ENCODE results near the gene FFAR2.
"Not testable (repeated sequence)": the region's sequence is repeated elsewhere in the genome, so short reads cannot be mapped to it uniquely, and the experiment has no call there.

FFAR2 gene

DNA sequence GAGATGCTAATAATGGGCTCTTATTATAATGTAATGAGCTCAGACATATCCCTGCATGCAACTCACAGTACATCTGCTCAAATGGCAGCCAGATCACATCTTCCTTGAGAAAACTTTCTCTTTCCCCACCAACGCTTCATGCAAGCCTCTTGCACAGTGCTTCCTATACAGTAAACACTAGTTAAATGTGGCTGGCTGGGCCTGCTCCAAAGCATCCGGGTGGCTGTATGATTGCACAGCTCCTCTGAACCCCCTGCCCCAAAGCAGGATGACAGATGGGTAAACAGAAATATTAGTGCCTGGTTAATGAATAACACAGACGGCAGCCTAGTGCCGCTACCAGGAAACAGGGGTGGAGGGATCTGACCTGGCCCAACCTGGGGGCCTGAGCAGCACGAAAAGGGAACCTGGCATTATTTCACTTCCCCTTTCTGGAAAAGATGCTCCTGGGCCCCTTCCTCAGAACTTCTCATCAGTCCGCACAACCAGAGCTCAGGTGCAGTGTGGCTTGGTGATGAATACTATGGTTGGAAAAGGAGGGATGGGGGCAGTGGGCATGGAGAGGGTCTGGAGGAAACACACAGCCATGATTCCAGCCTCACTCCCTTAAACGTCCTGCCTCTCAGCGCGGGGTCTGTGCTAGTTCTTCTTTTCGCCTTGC lies 10.8 kb downstream of the FFAR2 start:
- TF ChIP-seq, protein P1, sequence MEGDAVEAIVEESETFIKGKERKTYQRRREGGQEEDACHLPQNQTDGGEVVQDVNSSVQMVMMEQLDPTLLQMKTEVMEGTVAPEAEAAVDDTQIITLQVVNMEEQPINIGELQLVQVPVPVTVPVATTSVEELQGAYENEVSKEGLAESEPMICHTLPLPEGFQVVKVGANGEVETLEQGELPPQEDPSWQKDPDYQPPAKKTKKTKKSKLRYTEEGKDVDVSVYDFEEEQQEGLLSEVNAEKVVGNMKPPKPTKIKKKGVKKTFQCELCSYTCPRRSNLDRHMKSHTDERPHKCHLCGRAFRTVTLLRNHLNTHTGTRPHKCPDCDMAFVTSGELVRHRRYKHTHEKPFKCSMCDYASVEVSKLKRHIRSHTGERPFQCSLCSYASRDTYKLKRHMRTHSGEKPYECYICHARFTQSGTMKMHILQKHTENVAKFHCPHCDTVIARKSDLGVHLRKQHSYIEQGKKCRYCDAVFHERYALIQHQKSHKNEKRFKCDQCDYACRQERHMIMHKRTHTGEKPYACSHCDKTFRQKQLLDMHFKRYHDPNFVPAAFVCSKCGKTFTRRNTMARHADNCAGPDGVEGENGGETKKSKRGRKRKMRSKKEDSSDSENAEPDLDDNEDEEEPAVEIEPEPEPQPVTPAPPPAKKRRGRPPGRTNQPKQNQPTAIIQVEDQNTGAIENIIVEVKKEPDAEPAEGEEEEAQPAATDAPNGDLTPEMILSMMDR (IDR thresholded peaks at IDR 0.05; ENCODE audit: insufficient read depth, low read length, missing control alignments), result no peak
- ChIA-PET POLR2A (no interaction called here), CTCF (no interaction called here)
- DNase-seq (ENCODE audit: low read depth, low spot score), result no peak
- no peak overlapping the region for H3K4me3 ChIP-seq (ENCODE audit: low read depth, low read length)

DNA sequence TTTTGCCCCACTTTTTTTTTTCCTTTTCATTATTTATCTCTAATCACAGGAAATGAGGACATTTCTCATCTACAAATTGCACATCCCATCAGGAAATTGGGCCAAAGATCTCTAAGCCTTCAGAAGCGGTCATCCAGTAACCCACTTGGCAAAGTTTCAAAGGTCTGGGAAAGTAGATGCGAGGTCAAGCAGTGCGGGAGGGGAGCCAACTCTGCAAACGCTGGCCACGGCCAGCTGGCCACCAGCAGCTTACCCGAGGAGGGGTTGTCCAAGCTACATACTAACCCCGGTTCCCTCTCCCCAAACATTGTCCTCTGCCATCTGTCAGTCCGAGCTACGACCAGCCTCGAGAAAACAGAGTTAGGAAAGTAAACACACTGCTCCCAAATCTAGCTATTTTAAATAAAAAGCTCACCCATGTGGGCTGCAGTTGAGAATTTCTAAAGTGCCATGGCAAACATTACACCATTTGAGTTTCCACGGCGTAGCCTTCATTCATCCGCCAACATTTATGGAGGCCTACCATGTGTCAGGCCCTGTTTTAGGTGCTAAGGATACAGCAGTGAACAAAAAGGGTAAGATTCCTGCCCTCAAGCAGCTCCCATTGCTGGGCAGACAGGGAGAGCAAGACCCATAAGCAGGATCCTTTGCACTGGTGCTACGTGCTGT lies 11.5 kb downstream of the FFAR2 start:
- POLR2A ChIA-PET, result no interaction called here
- H3K4me3 ChIP-seq (ENCODE audit: low read depth, low read length), result no peak overlapping the region
- DNase-seq (ENCODE audit: low read depth, low spot score), result no peak
- TF ChIP-seq, protein P1 (IDR thresholded peaks at IDR 0.05; ENCODE audit: insufficient read depth, low read length, missing control alignments), result no peak
- CTCF ChIA-PET, result interaction anchor here (1.0 kb wide), 1 partner anchor 9 kb away, joined by 4 read pairs; no protein-coding TSS in a partner anchor

DNA sequence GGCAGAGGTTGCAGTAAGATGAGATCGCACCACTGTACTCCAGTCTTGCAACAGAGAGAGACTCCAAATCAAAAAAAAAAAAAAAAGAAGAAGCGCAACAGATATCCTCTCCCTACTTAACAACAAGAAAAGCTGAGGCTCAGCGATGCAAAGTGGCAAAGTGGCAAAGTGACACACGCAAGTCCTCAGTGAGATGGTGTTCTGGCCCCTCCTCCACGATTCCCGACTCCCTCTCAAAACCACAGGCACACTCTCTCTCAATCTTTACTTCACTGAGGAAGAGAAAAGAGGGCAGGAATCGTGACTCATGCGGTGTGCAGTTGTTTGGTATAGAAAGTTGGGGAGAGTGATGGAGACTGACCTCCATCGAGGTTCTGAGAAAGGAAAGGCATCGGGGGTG lies 12.6 kb downstream of the FFAR2 start:
- ChIA-PET POLR2A (no interaction called here), CTCF (no interaction called here)
- no peak for DNase-seq (ENCODE audit: low read depth, low spot score)
- H3K4me3 ChIP-seq (ENCODE audit: low read depth, low read length), result no peak overlapping the region
- TF ChIP-seq, protein P1 (IDR thresholded peaks at IDR 0.05; ENCODE audit: insufficient read depth, low read length, missing control alignments), result no peak

DNA sequence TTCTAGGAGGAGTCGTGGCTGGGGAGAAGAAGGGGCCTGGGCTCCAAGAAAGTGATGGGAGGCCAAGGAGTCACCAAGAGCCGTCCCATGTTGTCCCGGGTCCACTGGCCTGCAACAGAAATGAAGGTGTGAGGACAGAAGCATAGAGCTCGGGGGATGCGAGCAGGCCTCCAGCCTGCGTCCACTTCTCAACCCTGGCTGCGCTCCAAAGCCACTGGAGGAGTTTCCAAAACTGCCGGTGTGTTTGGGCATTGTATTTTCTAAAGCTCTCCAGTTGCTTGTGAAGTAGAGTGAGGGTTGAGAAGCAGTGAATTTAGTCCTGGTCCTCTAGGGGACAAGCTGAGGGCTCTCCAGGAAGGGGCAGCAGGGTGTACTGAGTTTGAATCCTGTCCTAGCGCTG lies 13.0 kb downstream of the FFAR2 start:
- POLR2A ChIA-PET, result no interaction called here
- H3K4me3 ChIP-seq (ENCODE audit: low read depth, low read length), result no peak overlapping the region
- TF ChIP-seq, protein P1 (IDR thresholded peaks at IDR 0.05; ENCODE audit: insufficient read depth, low read length, missing control alignments), result no peak
- CTCF ChIA-PET, result no interaction called here
- DNase-seq (ENCODE audit: low read depth, low spot score), result no peak

DNA sequence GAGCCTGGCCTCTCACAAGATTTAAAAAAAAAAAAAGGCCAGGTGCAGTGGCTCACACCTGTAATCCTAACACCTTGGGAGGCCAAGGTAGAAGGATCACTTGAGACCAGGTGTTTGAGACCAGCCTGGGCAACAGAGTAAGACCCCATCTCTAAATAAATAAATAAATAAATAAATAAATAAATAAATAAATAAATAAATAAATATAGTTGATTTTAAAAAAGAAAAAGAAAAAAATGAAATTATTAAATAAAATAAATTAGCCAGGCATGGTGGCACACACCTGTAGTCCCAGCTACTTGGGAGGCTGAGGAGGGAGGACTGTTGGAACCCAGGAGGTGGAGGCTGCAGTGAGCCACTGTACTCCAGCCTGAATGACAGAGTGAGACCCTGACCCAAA lies 13.7 kb downstream of the FFAR2 start:
- CTCF ChIA-PET, result interaction anchor here (1.2 to 1.3 kb wide), 2 partner anchors 16 to 109 kb away, joined by 3 to 4 read pairs; no protein-coding TSS in a partner anchor
- H3K4me3 ChIP-seq (ENCODE audit: low read depth, low read length); DNase-seq (ENCODE audit: low read depth, low spot score); POLR2A ChIA-PET: not testable (repeated sequence)

DNA sequence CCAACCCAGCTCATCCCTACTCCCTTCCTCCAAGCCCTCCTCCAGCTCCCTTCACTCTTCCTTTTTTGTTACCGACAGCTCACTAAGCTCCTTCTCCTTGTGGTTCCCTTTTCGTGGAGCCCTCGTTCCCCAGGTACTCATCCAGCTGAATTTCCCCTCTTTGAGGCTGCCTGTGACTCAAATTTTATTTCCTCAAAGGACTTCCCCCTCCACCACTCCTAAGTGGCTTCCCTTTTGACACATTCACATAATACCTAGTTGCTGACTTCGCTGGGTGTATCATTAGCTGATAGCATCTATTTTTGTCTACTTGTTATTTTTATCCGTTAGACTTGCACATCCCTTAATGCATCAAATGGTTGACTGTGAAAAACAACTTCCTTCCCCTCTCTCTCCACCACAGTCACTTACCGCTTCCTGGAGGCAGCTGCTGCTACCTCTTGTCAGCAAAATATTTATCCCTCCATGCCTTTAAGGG lies 14.5 kb downstream of the FFAR2 start:
- H3K4me3 ChIP-seq (ENCODE audit: low read depth, low read length), result no peak overlapping the region
- DNase-seq (ENCODE audit: low read depth, low spot score), result no peak
- TF ChIP-seq, protein P1 (IDR thresholded peaks at IDR 0.05; ENCODE audit: insufficient read depth, low read length, missing control alignments), result no peak
- ChIA-PET POLR2A (no interaction called here), CTCF (interaction anchor here (1.2 to 1.3 kb wide), 2 partner anchors 15 to 109 kb away, joined by 3 to 4 read pairs; no protein-coding TSS in a partner anchor)

DNA sequence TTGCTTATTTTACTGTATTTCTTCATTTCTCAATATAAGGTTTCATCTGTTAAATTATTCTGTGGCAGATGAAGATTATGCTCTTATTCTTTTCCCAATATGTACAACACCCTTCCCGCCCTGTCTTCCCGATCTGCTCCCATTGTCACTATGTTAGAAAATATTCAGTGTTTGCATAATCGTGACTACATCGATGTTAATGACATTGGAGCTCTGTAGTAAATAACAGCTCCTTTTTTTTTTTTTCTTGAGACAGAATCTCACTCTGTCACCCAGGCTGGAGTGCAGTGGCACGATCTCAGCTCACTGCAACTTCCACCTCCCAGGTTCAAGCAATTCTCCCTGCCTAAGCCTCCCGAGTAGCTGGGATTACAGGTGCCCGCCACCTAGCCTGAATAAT lies 14.9 kb downstream of the FFAR2 start:
- CTCF ChIA-PET, result interaction anchor here (1.2 kb wide), 1 partner anchor 15 kb away, joined by 4 read pairs; no protein-coding TSS in a partner anchor

More for the DNA sequence above, 14.9 kb downstream of the FFAR2 start:
- DNase-seq (ENCODE audit: low read depth, low spot score); H3K4me3 ChIP-seq (ENCODE audit: low read depth, low read length); POLR2A ChIA-PET: not testable (repeated sequence)

Data from AG04449 (cell line).